ENCODE measurements around the gene SEH1L.

DNA sequence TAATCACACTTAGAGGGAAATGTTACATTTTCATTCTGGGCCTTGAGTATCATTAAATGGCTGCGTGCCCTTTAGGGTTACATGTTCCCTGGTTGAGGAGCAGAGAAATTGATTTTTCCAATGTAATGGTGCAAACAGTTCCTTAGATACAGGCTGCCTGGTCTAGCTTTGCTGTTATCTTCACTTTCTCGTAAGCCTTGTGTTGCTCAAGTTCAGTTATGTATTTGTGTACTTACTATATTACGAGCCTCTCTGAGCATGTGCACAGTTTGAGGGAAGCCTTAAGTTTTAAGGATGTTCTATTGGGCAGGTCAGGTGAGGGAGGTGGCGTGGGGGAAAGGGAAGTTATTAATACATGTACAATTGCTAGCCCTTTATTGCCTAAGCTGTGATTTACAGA is 67.0 kb downstream of the SEH1L start:
- TF ChIP-seq POLR2A (IDR thresholded peaks at IDR 0.05) (no peak), POLR2AphosphoS5 (IDR thresholded peaks at IDR 0.05) (no peak)
- TF ChIP-seq, protein P1, sequence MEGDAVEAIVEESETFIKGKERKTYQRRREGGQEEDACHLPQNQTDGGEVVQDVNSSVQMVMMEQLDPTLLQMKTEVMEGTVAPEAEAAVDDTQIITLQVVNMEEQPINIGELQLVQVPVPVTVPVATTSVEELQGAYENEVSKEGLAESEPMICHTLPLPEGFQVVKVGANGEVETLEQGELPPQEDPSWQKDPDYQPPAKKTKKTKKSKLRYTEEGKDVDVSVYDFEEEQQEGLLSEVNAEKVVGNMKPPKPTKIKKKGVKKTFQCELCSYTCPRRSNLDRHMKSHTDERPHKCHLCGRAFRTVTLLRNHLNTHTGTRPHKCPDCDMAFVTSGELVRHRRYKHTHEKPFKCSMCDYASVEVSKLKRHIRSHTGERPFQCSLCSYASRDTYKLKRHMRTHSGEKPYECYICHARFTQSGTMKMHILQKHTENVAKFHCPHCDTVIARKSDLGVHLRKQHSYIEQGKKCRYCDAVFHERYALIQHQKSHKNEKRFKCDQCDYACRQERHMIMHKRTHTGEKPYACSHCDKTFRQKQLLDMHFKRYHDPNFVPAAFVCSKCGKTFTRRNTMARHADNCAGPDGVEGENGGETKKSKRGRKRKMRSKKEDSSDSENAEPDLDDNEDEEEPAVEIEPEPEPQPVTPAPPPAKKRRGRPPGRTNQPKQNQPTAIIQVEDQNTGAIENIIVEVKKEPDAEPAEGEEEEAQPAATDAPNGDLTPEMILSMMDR (IDR thresholded peaks at IDR 0.05) = no peak

Measured in upper lobe of left lung (tissue), 4 donors.